Breast epithelium (tissue), 4 donors: Measurements from ENCODE around the gene TMEM234. TPM values are rescaled to one million over a fixed set of nuclear protein-coding genes. Genes with fewer than 3 reads are reported as not detected.

Experiments used
- DNase-seq, 2 donors: peaks; one replicate each; pipeline ENCODE4 v3.0.0-alpha.2; 2019; ENCODE audit warnings: low spot score in 2 of 2
- H3K27ac ChIP-seq, 2 donors: fragments of 200-600 bp; sonication (generic) in 1 of 2; one replicate each; pipeline ENCODE4 v1.5.1; 2016 to 2019; ENCODE audit warnings: mild to moderate bottlenecking in 1 of 2
- H3K27me3 ChIP-seq, 2 donors: fragments of 200-600 bp; sonication (generic) in 1 of 2; one replicate each; pipeline versions ENCODE4 v1.5.1 to v1.6.0; 2017 to 2019; ENCODE audit warnings: control low read depth in 1 of 2, mild to moderate bottlenecking in 1 of 2
- H3K36me3 ChIP-seq: fragments of 200-600 bp; one replicate; pipeline ENCODE4 v1.5.1; 2019
- H3K4me1 ChIP-seq, 2 donors: fragments of 200-600 bp; sonication (generic); one replicate each; pipeline ENCODE4 v1.5.1; 2016 to 2019; ENCODE audit warnings: control low read depth in 1 of 2
- H3K4me3 ChIP-seq, 3 donors: fragments of 200-600 bp; sonication (generic); 1 replicate in 2 of 3; 2 replicates in 1 of 3; pipeline ENCODE4 v1.5.1; 2016 to 2019; ENCODE audit warnings: mild to moderate bottlenecking in 3 of 3, moderate library complexity in 2 of 3
- H3K9me3 ChIP-seq, 2 donors: fragments of 200-600 bp; sonication (generic) in 1 of 2; one replicate each; pipeline ENCODE4 v1.5.1; 2016 to 2019; ENCODE audit warnings: control low read depth in 1 of 2
- CTCF ChIP-seq, 3 donors: fragments of 450-650 bp; IDR thresholded peaks; one replicate each; pipeline ENCODE4 v1.5.1; 2016 to 2017; ENCODE audit warnings: antibody characterized with exemption in 3 of 3, mild to moderate bottlenecking in 3 of 3, moderate library complexity in 3 of 3
- POLR2A ChIP-seq: fragments of 450-650 bp; IDR thresholded peaks from one replicate; pipeline ENCODE4 v1.6.1; 2016; ENCODE audit warnings: antibody characterized with exemption, mild to moderate bottlenecking, moderate library complexity
- POLR2AphosphoS5 ChIP-seq, 3 donors: sonication (generic); formaldehyde crosslinking; IDR thresholded peaks; one replicate each; pipeline ENCODE4 v1.6.1; 2017; ENCODE audit warnings: antibody characterized with exemption in 3 of 3
- intact Hi-C: fragments of 100-400 bp; cut with DNase I; formaldehyde crosslinking; loops from one replicate; pipeline ENCODE4 v1.15.1; 2023; ENCODE audit warnings: low total_unique reads
- total RNA-seq, 3 donors: library from RNA; depleted of rRNA; stranded (reverse); fragments of >200 nt; gene quantifications; one replicate each; pipeline ENCODE4 v1.1.0, GENCODE V29; 2016

Gene TMEM234
- total RNA-seq, 3 donors from 2014 or later = 5.8 to 20.6 (median 13.4) TPM

GRCh38 chr1:32195972-32196823, 26.0 kb downstream of the TMEM234 start:
- no peak for DNase-seq
- intact Hi-C loops = no loop called here
- Histone ChIP-seq H3K4me1 (peaks cover 3% of the 10 kb centered on the region in 2 donors), H3K9me3 (no peaks in the 10 kb centered on the region), H3K27ac (no peak overlapping the region), H3K36me3 (no peaks in the 10 kb centered on the region), H3K27me3 (no peaks in the 10 kb centered on the region), H3K4me3 (no peak overlapping the region)
- TF ChIP-seq POLR2AphosphoS5 (IDR thresholded peaks at IDR 0.05) (no peak), POLR2A (no peak), CTCF (IDR thresholded peaks at IDR 0.05) (no peak)

GRCh38 chr1:32195531-32195930, 26.6 kb downstream of the TMEM234 start:
- no peak for TF ChIP-seq CTCF (IDR thresholded peaks at IDR 0.05)
- TF ChIP-seq POLR2A = no peak
- no peak for TF ChIP-seq POLR2AphosphoS5 (IDR thresholded peaks at IDR 0.05)
- Histone ChIP-seq H3K9me3 (no peaks in the 10 kb centered on the region), H3K27me3 (no peaks in the 10 kb centered on the region), H3K27ac (no peak overlapping the region), H3K4me1 (peaks cover 0 to 3% of the 10 kb centered on the region in 2 donors), H3K4me3 (no peak overlapping the region), H3K36me3 (peaks cover under 1% of the 10 kb centered on the region)
- intact Hi-C loops = no loop called here
- DNase-seq = no peak

- intact Hi-C loops = no loop called here
- TF ChIP-seq POLR2AphosphoS5 (IDR thresholded peaks at IDR 0.05) (no peak), POLR2A (no peak), CTCF (IDR thresholded peaks at IDR 0.05) (no peak)
- Histone ChIP-seq H3K4me1 (peaks cover 0 to 3% of the 10 kb centered on the region in 2 donors), H3K9me3 (no peaks in the 10 kb centered on the region), H3K36me3 (peaks cover 6% of the 10 kb centered on the region), H3K4me3 (no peak overlapping the region), H3K27me3 (no peaks in the 10 kb centered on the region), H3K27ac (no peak overlapping the region)
- DNase-seq = no peak
Observed at GRCh38 chr1:32194984-32195383, 27.2 kb downstream of the TMEM234 start.

GRCh38 chr1:32192220-32192948, 29.8 kb downstream of the TMEM234 start:
- peaks cover 6% of the 10 kb centered on the region for H3K36me3 ChIP-seq

More at GRCh38 chr1:32192220-32192948, 29.8 kb downstream of the TMEM234 start:
- TF ChIP-seq POLR2AphosphoS5 (IDR thresholded peaks at IDR 0.05) (no peak), POLR2A (no peak), CTCF (IDR thresholded peaks at IDR 0.05) (no peak)
- Histone ChIP-seq H3K27ac (no peak overlapping the region), H3K4me1 (no peaks in the 10 kb centered on the region), H3K9me3 (no peaks in the 10 kb centered on the region), H3K27me3 (no peaks in the 10 kb centered on the region), H3K4me3 (no peak overlapping the region)
- DNase-seq = no peak
- intact Hi-C loops = no loop called here
